ENCODE data around the gene NTM. TPM values are rescaled to one million over a fixed set of nuclear protein-coding genes. Genes with fewer than 3 reads are reported as not detected.

NTM gene
- total and polyA plus RNA-seq, 12 donors = 0.43 to 3.0 (median 1.3) TPM

- intact Hi-C loops (cut with DNase I) = loop anchor here in 6 of 10 donors (5.0 to 10.0 kb wide), 5 partner anchors 193 to 293 kb away; no protein-coding TSS in a partner anchor
- 44 to 48% methylated on average over 2 of the region's 2 CpGs for WGBS, 2 donors
- peak overlapping the region in 4 of 10 donors; percentile 15 to 44 (median 22) for H3K27ac ChIP-seq
- DNase-seq (no peak), ATAC-seq (no peak)
- H3K27me3 ChIP-seq = peaks cover 0 to 7% (median 0%) of the 10 kb centered on the region in 7 donors
- peaks cover 0 to 6% (median 0%) of the 10 kb centered on the region in 9 donors for H3K4me1 ChIP-seq
- no peak for TF ChIP-seq CTCF (IDR thresholded peaks at IDR 0.05)
- H3K4me3 ChIP-seq = no peak overlapping the region
- H3K36me3 ChIP-seq = no peaks in the 10 kb centered on the region
- no peaks in the 10 kb centered on the region for H3K9me3 ChIP-seq
Measured at GRCh38 chr11:132111316-132111715, 740.9 kb downstream of the NTM start.

DNA sequence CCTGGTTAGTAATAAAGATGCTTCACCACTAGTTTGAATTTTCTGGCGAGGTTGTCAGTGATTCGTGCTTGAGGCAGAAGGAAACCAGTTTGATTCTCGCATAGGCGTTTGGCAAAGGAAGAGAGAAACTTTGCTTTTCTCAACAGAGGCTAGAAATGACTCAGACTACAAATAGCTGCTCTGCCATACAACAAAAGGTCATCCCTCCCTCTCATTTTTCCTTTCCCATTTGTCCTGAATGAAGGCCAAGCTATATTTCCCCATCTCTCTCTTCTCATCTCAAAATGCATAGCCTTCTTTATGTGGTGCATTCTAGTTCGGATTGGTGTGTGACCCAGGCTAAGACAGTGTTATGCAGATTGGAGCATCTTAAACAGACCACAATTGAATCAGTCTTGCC lies 741.4 kb downstream of the NTM start:
- Histone ChIP-seq H3K4me1 (peaks cover 0 to 6% (median 0%) of the 10 kb centered on the region in 9 donors), H3K27me3 (peaks cover 0 to 5% (median under 1%) of the 10 kb centered on the region in 7 donors), H3K27ac (peak overlapping the region in 4 of 10 donors; percentile 15 to 40 (median 18)), H3K4me3 (no peak overlapping the region), H3K9me3 (no peaks in the 10 kb centered on the region), H3K36me3 (no peaks in the 10 kb centered on the region)
- WGBS, 2 donors = 44 to 60% methylated on average over 5 of the region's 5 CpGs
- no peak for TF ChIP-seq CTCF (IDR thresholded peaks at IDR 0.05)
- no peak for DNase-seq
- peak in 6 of 8 donors; percentile 9 to 69 (median 32) for ATAC-seq
- intact Hi-C loops (cut with DNase I) = loop anchor here in 6 of 10 donors (5.0 to 10.0 kb wide), 5 partner anchors 193 to 293 kb away; no protein-coding TSS in a partner anchor

GRCh38 chr11:132112846-132113245 lies 742.4 kb downstream of the NTM start:
- Histone ChIP-seq H3K36me3 (no peaks in the 10 kb centered on the region), H3K27me3 (peaks cover 0 to 6% (median 4%) of the 10 kb centered on the region in 7 donors), H3K27ac (peak overlapping the region in 2 of 10 donors; percentile 11 to 49), H3K4me1 (peaks cover 0 to 6% (median 0%) of the 10 kb centered on the region in 9 donors), H3K4me3 (no peak overlapping the region), H3K9me3 (no peaks in the 10 kb centered on the region)
- WGBS, 2 donors = 70 to 77% methylated on average over 6 of the region's 6 CpGs
- TF ChIP-seq CTCF (IDR thresholded peaks at IDR 0.05) = no peak
- intact Hi-C loops (cut with DNase I) = loop anchor here in 6 of 10 donors (5.0 to 10.0 kb wide), 5 partner anchors 192 to 292 kb away; no protein-coding TSS in a partner anchor
- ATAC-seq = no peak
- no peak for DNase-seq

DNA sequence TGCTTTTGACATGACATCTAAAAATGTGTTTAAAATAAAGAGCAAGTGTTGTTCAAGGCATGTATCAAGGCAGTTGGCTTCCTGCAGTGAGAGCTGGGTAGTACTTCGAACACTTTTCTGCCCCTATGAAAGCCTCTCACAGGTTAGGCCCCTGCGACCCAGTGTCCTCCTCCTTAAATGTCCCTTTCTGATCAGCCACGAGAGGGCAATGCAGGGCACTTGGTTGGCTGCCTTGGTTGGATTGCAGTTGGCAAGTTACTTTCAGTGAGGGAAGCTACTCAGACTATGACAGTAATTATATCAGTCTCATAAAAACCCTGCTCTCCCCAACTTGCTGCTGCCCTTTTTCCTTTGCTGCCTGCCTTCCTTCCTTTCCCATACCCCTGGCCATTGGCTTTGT lies 743.8 kb downstream of the NTM start:
- 27 to 30% methylated on average over 3 of the region's 3 CpGs for WGBS, 2 donors
- Histone ChIP-seq H3K36me3 (no peaks in the 10 kb centered on the region), H3K4me1 (peaks cover 0 to 6% (median 0%) of the 10 kb centered on the region in 9 donors), H3K4me3 (no peak overlapping the region), H3K27ac (no peak overlapping the region), H3K9me3 (no peaks in the 10 kb centered on the region), H3K27me3 (peaks cover 0 to 15% (median 4%) of the 10 kb centered on the region in 7 donors)
- peak in 1 of 2 donors; percentile 21 for DNase-seq
- intact Hi-C loops (cut with DNase I) = loop anchor here in 7 of 10 donors (2.0 to 10.0 kb wide), 6 partner anchors 191 to 291 kb away; no protein-coding TSS in a partner anchor
- peak in 8 of 9 donors; percentile 13 to 61 (median 54) for TF ChIP-seq CTCF (IDR thresholded peaks at IDR 0.05)
- ATAC-seq = peak in 5 of 8 donors; percentile 30 to 80 (median 53)
